Right atrium auricular region (tissue), 2 donors: Measurements from ENCODE around the gene DACT2. TPM values are rescaled to one million over a fixed set of nuclear protein-coding genes. Genes with fewer than 3 reads are reported as not detected.
"Not testable (repeated sequence)": the region's sequence is repeated elsewhere in the genome, so short reads cannot be mapped to it uniquely, and the experiment has no call there.

Experiments
- DNase-seq: peaks from one replicate; pipeline ENCODE4 v3.0.0-alpha.2; 2019; ENCODE audit warnings: low spot score
- H3K27ac ChIP-seq, 2 donors: fragments of 200-600 bp; sonication (generic); 1 replicate in 1 of 2; 2 replicates in 1 of 2; pipeline ENCODE4 v1.5.1; 2016 to 2019
- H3K27me3 ChIP-seq, 2 donors: fragments of 200-600 bp; sonication (generic); one replicate each; pipeline versions ENCODE4 v1.5.1 to v1.6.0; 2017 to 2019
- H3K36me3 ChIP-seq: fragments of 200-600 bp; sonication (generic); one replicate; pipeline ENCODE4 v1.5.1; 2016
- H3K4me1 ChIP-seq, 2 donors: fragments of 200-600 bp; sonication (generic); one replicate each; pipeline versions ENCODE4 v1.5.1 to v1.6.0; 2017 to 2019
- H3K4me3 ChIP-seq, 2 donors: fragments of 200-600 bp; sonication (generic); 1 replicate in 1 of 2; 2 replicates in 1 of 2; pipeline ENCODE4 v1.5.1; 2017 to 2019; ENCODE audit warnings: mild to moderate bottlenecking in 1 of 2, moderate library complexity in 1 of 2
- H3K9me3 ChIP-seq, 2 donors: fragments of 200-600 bp; sonication (generic); one replicate each; pipeline ENCODE4 v1.5.1; 2019
- total RNA-seq, 2 donors: library from RNA; depleted of rRNA; stranded (reverse); fragments of >200 nt; gene quantifications; one replicate each; pipeline ENCODE4 v1.1.0, GENCODE V29; 2016
- TF ChIP-seq, protein P1 (sequence below), 2 donors: fragments of 200-600 bp; sonication (generic); IDR thresholded peaks; one replicate each; pipeline ENCODE4 v1.5.1; 2019; ENCODE audit warnings: antibody characterized with exemption in 2 of 2

The DACT2 gene
- total RNA-seq, 2 donors from 2014 or later, result 1.5 to 2.0 TPM

DNA sequence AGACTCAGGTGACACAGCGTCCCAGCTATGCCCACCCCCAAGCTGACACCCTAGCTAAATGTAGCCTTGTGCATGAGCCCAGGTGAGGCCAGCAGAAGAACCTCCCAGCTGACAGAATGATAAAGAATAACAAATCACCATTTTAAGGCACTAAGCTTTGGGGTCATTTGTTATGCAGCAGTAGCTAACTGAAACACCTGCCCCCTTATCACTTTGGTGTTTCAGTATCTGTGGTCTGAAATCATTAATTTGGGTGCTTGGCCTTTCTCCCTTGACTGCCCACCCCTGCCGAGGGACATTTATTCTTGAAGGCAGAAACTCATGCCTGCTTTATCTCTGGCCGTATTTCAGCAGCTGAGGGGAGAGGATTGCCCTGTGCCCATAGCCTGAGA is 30.0 kb downstream of the DACT2 start:
- no peak overlapping the region for H3K4me3 ChIP-seq
- TF ChIP-seq, protein P1, sequence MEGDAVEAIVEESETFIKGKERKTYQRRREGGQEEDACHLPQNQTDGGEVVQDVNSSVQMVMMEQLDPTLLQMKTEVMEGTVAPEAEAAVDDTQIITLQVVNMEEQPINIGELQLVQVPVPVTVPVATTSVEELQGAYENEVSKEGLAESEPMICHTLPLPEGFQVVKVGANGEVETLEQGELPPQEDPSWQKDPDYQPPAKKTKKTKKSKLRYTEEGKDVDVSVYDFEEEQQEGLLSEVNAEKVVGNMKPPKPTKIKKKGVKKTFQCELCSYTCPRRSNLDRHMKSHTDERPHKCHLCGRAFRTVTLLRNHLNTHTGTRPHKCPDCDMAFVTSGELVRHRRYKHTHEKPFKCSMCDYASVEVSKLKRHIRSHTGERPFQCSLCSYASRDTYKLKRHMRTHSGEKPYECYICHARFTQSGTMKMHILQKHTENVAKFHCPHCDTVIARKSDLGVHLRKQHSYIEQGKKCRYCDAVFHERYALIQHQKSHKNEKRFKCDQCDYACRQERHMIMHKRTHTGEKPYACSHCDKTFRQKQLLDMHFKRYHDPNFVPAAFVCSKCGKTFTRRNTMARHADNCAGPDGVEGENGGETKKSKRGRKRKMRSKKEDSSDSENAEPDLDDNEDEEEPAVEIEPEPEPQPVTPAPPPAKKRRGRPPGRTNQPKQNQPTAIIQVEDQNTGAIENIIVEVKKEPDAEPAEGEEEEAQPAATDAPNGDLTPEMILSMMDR (IDR thresholded peaks at IDR 0.05), result no peak
- peaks cover 0 to 5% of the 10 kb centered on the region in 2 donors for H3K9me3 ChIP-seq
- no peak for DNase-seq
- no peaks in the 10 kb centered on the region for H3K36me3 ChIP-seq
- no peak overlapping the region for H3K27ac ChIP-seq
- H3K27me3 ChIP-seq, result no peaks in the 10 kb centered on the region
- no peaks in the 10 kb centered on the region for H3K4me1 ChIP-seq

DNA sequence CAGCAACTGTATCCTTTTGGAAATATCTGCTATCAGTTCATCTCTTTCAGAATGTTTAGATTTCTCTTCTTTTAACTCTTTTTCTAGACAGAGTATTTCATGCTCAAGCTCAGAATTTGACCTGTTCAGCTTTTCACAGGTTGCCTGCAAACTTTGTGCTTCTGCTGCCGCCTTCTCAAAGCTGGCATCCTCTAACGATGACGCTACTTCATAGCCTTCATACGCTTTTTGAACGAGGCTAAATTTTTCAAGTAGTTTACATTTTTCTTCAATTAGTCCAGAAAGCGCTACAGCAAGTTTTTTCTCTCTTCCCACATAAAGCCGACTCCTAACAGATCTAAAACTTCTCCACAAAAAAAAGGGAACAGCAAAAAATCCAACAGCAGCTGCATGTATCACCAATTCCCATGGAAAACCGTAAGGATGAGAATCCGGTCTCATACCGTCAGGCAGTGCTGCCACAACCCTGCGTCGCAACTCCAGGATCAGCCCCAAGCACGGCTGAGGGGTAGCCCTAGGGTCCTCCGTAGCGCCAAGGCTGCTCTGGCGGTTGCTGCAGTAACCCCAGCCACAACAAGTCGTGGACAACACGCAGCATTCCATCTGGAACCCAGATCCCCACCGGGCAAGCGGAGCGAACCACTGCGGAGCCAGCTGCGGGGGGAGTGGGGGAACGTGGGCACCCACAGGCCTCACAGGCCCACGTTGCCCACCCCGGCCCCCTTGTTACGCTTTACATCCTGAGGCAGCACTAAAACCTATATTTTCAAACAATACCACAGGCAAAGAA is 30.6 kb downstream of the DACT2 start:
- no peaks in the 10 kb centered on the region for H3K27me3 ChIP-seq
- H3K36me3 ChIP-seq, result no peaks in the 10 kb centered on the region
- no peak overlapping the region for H3K4me3 ChIP-seq
- no peaks in the 10 kb centered on the region for H3K4me1 ChIP-seq
- TF ChIP-seq, protein P1 (IDR thresholded peaks at IDR 0.05), result no peak
- DNase-seq, result no peak
- peaks cover 0 to 5% of the 10 kb centered on the region in 2 donors for H3K9me3 ChIP-seq
- H3K27ac ChIP-seq, result no peak overlapping the region

DNA sequence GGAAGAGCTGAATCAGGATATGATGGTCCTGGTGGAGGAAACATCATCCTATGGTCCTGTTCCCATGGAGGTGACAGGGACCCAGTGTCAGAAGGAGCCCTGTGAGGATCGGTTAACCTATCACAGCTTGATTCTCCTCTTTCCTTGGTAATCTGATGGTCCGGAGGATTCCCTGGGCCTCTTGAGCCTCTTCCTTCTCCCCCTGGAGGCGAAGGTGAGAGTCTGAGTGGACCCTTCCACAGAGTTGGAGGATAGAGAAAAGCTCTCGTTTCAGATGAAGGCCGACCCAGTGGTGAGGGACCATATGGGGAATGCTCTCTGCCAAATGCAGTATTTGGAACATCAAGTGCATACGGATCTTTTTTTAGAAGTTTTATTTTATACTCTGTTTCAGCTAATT is 32.1 kb downstream of the DACT2 start:
- not testable (repeated sequence) for DNase-seq, H3K4me3 ChIP-seq, H3K4me1 ChIP-seq, H3K27me3 ChIP-seq, H3K36me3 ChIP-seq, H3K27ac ChIP-seq, H3K9me3 ChIP-seq

DNA sequence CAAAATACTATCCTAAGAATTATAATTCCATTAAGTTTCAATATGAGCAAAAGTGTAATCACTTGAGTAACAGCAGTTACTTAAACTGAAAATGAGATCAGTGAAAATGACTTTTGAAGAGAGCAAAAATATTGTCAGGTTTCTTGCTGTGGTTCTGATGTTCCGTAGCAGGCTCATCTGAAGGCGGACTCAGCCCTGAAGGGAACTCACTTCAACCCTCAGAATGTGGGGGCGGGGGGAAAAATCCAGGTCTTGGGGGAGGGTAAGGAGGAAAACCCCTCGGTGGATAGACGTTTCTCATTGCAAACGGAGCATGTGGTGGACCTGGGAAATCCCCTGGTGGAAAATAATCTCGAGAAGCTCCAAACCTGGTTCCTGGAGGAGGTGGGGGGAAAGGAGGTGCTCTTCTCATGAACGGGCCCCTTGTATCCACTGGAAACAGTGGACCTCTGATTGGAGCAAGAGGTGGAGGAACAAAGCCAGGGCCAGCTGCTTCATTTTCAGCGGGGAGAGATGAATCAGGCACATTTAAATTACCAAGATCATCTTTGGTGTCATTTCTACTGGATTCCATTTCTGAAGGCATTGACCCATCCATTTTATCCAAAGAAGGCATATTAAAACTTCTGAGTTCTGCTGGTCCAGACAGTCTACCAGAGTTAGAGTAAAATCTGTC is 32.7 kb downstream of the DACT2 start:
- H3K4me3 ChIP-seq, H3K27ac ChIP-seq, H3K4me1 ChIP-seq, H3K9me3 ChIP-seq, H3K36me3 ChIP-seq, DNase-seq, H3K27me3 ChIP-seq: not testable (repeated sequence)

DNA sequence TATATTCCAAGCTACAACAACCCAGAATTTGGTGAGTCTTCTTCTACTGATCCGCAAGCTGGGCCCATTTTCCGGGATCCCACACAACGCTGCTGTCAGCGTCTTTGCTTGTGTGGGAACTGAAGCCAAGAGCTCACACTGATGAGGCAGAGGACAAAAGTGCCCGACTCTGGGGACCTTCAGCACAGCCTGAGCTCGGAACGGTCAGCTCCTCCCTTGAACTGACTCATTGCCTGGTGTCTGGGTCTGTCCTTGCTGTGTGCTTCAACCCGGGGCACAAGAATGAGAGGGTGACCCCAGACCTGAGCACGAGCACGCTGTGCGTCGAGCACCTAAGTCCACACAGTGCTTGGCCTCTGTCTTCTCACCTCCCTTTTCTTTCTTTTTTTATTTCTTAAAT is 33.5 kb downstream of the DACT2 start:
- Histone ChIP-seq H3K27ac (no peak overlapping the region), H3K4me3 (no peak overlapping the region), H3K36me3 (no peaks in the 10 kb centered on the region), H3K4me1 (no peaks in the 10 kb centered on the region), H3K9me3 (peaks cover 0 to 5% of the 10 kb centered on the region in 2 donors), H3K27me3 (no peaks in the 10 kb centered on the region)
- TF ChIP-seq, protein P1 (IDR thresholded peaks at IDR 0.05), result no peak
- DNase-seq, result no peak

DNA sequence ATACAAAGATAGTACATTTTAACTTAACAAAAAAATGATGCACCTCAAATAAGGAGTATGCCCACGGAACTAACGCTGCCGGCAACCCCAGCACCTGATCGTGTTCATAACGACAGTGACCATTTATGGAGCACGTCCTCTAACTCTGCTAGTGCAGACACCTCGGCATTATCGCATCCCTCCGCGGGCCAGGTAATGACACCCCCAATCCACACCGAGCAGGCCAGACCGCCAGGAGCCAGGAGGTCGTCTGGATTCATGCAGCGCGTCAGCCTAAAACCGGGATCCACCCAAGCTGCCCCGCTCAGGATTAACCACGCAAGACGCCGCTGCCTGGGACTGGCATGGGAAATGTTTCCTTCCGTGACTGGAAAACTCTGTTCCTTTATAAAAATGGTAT is 34.1 kb downstream of the DACT2 start:
- no peak overlapping the region for H3K4me3 ChIP-seq
- no peaks in the 10 kb centered on the region for H3K27me3 ChIP-seq
- TF ChIP-seq, protein P1 (IDR thresholded peaks at IDR 0.05), result no peak
- H3K27ac ChIP-seq, result no peak overlapping the region
- H3K36me3 ChIP-seq, result no peaks in the 10 kb centered on the region
- peaks cover 0 to 5% of the 10 kb centered on the region in 2 donors for H3K9me3 ChIP-seq
- DNase-seq, result no peak
- no peaks in the 10 kb centered on the region for H3K4me1 ChIP-seq
